Dermis blood vessel endothelial cell (primary cell): Measurements from ENCODE around the gene KTN1. TPM values are rescaled to one million over a fixed set of nuclear protein-coding genes. Genes with fewer than 3 reads are reported as not detected.

Experiments used
- DNase-seq: peaks from one replicate; pipeline ENCODE4 v3.0.0; 2010
- total RNA-seq: library from RNA; depleted of rRNA; stranded (reverse); fragments of >200 nt; gene quantifications from 2 replicates; pipeline ENCODE4 v1.2.3, GENCODE V29; 2014

Gene KTN1
- total RNA-seq, 1 donor from 2014 or later, result 193 TPM

GRCh38 chr14:55572578-55572977 lies 7.4 kb upstream of the KTN1 start:
- DNase-seq, result peak; percentile 77

GRCh38 chr14:55574988-55575387 lies 5.0 kb upstream of the KTN1 start:
- no peak for DNase-seq

DNA sequence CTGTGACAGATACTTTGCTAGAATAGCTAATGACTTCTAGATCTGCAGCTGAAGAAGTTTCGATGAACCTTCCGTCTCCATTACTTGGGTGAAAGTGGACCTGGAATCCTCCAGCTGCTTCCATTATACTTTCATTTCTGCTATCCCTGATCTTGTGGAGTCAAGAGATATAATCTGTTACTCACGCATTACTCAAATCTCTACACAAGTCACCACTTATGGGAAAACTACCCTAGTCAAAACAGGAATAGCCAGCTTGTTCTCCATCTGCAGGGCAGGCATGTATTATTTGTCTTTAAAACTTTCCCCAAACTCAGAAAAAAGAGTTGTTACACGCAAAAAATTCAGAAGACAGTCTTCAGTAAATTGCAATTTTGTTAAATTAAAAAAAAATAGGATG lies 2.8 kb upstream of the KTN1 start:
- no peak for DNase-seq

- no peak for DNase-seq
Measured at GRCh38 chr14:55578511-55578910, 1.5 kb upstream of the KTN1 start.

GRCh38 chr14:55580470-55581341 lies 699 bp downstream of the KTN1 start:
- peak; percentile 50 for DNase-seq

GRCh38 chr14:55581342-55581771 lies 1.4 kb downstream of the KTN1 start:
- no peak for DNase-seq

GRCh38 chr14:55582746-55583145 lies 2.7 kb downstream of the KTN1 start:
- DNase-seq, result no peak

- no peak for DNase-seq
Measured at GRCh38 chr14:55583942-55584468, 4.0 kb downstream of the KTN1 start.

DNA sequence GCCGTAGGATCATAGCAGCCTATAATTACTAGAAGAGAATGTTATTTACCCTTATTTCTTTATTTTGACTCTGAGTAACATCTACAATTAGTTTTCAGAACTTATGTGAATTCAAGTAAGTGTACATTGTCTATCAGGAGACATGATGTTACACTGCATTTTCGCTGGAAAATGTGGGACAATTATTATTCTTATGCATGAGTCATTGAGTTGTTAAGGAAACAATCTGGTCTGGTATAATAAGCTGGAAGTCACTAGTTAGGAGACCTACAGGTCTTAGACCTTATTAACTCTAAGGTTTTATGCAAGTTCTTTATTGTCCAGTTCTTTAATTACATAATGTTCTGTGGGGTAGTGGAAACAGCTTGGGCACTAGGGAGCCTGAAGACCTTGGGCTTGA lies 5.8 kb downstream of the KTN1 start:
- peak; percentile 75 for DNase-seq

DNA sequence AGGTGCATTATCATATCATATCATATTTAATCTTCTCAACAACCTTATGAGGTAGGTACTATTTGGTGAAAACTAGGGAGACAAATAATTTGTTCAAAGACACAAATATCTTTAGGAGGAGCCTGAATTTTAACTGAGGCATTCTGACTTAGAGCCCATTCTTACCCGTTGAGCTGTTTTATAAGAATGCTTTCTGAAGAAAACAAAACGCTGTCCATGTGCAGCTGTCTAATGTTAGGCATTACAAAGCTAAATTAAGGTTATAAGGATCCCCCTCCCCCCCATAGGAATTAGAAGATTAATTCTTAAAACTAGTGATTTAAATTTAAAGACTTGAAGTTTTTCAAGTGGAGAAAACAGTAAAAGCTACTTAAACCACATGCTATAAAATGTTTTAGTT lies 6.4 kb downstream of the KTN1 start:
- DNase-seq, result no peak

- no peak for DNase-seq
Measured at GRCh38 chr14:55587847-55588246, 7.8 kb downstream of the KTN1 start.

GRCh38 chr14:55588259-55588699 lies 8.3 kb downstream of the KTN1 start:
- DNase-seq, result no peak

DNA sequence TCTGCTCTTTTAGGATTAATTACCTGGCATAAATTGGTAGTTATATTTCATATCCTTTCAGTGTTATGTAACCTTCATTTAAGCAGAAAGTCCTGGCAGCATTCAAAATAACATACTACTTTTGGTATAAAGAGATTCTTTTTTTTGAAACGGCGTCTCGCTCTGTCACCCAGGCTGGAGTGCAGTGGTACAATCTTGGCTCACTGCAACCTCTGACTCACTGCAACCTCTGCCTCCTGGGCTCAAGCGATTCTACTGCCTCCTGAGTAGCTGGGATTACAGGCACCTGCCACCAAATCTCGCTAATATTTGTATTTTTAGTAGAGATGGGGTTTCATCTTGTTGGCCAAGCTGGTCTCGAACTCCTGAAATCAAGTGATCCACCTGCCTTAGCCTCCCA lies 9.2 kb downstream of the KTN1 start:
- no peak for DNase-seq

- DNase-seq, result no peak
Measured at GRCh38 chr14:55592436-55592835, 12.4 kb downstream of the KTN1 start.

DNA sequence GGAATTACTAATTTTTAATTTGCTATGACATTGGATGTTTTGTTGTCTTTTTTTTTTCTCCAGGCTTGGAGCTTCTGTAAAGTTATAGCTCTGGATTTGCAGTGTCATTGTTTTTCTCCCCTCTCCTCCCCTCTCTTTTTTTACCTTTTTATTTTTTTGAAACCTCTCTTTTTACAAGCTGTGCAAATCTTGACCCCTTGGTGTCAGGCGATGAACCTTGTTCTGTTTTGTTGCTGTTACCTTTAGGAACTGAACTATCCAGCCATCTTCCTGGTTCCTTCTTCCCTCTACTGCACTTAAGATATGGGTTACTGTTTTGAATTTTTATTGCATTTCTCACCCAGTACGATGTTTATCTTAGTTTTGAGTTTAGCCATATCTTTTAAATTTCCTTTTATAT lies 13.7 kb downstream of the KTN1 start:
- no peak for DNase-seq

GRCh38 chr14:55599250-55599879 lies 19.4 kb downstream of the KTN1 start:
- DNase-seq, result peak; percentile 82

- peak; percentile 40 for DNase-seq
Measured at GRCh38 chr14:55600784-55601561, 21.0 kb downstream of the KTN1 start.

- no peak for DNase-seq
Measured at GRCh38 chr14:55603401-55603953, 23.5 kb downstream of the KTN1 start.

- DNase-seq, result no peak
Measured at GRCh38 chr14:55604488-55604887, 24.5 kb downstream of the KTN1 start.

DNA sequence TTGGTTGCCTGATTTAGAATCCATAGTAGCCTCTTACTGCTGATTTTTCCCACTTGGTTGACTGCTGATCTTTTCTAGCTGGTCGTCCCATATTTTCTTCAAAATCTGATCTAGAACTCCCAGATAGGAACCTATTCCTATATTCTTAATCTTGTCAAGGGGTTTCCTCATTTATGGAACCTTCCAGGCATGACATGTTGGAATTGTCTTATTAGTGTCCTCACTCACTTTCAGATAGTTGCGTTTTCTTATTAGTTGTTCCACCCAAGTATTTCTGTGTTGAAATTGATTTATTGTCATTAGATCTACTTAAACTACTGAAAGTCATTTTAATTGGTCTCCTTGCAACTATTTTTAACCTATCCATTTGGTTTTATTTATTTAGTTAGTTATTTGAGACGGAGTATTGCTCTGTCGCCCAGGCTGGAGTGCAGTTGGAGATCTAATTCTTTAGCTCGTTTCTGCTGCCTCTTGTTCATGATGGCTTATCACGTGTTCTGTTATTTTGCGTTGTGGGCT lies 25.0 kb downstream of the KTN1 start:
- no peak for DNase-seq

DNA sequence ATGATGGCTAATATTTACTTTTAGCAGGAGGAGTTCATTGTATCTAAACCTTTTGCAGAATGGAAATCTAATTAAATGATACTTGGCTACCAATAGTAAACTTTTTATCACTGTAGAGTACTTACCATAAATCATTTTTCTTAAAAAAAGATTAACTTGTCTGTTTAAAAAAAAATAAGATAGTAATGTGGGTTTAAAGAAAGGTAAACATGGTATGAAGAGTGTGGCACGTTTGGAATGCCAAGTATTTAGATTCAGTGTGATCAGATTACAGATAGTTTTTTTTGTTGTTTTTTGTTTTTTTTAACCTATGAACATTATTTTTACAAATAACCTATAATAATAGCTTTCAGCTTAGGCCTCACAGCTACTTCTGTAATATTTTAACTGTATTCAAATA lies 25.8 kb downstream of the KTN1 start:
- DNase-seq, result peak; percentile 53

DNA sequence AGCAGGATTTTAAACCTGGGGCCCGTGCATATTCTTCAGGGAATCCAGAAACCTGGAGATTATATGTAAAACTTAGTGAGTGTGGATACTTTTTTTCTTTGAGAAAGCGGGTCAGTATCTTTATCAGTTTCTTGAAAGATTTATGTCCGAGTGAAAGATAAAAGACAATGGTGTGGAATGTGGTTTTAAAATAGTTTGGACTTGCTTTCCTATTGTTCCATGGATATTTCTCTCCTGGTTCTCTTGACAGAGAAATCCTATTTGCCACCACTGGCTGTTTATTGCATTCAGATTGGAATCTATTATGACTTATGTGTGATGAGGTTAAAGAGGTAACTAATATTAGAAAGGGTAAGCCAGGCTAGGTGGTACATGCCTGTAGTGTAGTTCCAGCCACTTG lies 27.4 kb downstream of the KTN1 start:
- DNase-seq, result peak; percentile 21
